EL (cell line): ENCODE data around the gene PRDM16.

Experiments used
- DNase-seq: peaks from one replicate; pipeline ENCODE4 v3.0.0-alpha.2; 2016

Gene PRDM16

DNA sequence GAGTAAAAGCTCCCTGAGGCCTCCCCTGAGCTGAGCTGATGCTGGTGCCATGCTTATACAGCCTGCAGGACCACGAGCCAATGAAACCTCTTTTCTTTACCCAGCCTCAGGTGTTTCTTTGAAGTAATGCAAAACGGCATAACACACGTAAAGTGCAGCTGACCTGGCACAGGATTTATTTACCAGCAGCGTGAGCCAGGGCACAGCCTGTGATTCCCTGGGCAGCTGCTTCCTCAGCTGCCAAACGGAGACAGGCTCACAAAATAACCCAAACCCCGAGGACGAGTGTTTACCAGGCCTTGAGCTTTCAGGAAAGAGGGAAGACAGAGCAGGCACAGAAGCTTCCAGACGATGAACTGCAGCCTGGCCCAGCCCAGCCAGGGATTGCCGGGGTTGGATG is 264.9 kb downstream of the PRDM16 start:
- DNase-seq = no peak

DNA sequence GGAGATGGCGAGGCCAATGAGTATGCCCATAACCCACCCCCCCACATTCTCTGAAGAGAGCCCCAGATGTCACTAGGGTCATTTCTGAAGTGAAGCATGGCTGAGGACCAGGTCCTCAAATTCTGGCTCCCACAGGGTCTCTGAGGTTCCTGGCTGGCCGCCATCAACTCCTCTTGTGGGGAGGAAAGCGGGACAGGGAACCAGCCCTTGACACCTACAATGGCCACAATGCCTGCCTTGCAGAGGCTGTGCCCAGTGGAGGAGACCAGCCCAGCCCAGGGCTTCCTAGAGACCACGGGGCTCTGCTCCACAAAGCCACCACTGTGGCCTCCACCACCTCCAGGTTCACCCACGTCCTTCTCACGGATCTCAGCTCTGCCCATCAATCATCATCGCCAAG is 265.4 kb downstream of the PRDM16 start:
- DNase-seq = no peak

DNA sequence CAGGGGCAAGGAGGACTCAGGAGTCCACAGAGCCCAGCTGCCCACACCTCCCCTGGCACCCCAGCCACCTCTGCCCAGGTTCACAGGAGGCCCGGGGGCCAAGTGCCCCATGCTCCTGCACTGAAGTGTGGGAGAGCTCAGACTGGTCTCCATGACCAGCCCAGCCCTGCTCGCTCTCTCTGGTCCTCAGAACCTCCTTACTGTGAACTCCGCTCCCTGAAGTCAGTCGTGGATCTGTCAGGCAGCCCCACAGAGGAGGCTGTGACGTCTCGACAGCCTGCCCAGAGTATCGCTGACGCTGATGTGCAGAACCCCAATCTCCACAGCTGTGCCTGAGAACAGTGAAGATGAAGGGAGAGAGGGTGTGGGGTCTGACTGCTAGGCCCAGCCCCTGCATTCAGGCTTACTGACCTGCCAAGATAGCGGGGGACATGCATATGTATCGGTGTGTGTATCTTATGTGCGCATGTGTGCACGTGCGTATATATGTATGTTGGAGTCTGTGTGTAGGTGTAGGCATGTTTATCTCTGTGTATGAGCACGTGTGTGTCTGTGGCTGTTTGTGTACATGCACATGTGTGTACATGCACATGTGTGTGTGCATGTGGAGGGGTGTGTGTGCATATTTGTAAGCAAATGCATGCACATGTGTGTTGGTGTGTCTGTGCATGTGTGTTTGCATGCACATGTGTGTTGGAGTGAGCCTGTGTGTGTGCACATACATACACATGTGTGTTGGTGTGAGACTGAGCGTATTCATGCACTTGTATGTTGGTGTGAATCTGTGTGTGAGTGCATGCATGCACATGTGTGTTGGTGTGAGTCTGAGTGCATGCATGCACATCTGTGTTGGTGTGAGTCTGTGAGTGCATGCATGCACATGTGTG is 267.0 kb downstream of the PRDM16 start:
- DNase-seq = no peak

DNA sequence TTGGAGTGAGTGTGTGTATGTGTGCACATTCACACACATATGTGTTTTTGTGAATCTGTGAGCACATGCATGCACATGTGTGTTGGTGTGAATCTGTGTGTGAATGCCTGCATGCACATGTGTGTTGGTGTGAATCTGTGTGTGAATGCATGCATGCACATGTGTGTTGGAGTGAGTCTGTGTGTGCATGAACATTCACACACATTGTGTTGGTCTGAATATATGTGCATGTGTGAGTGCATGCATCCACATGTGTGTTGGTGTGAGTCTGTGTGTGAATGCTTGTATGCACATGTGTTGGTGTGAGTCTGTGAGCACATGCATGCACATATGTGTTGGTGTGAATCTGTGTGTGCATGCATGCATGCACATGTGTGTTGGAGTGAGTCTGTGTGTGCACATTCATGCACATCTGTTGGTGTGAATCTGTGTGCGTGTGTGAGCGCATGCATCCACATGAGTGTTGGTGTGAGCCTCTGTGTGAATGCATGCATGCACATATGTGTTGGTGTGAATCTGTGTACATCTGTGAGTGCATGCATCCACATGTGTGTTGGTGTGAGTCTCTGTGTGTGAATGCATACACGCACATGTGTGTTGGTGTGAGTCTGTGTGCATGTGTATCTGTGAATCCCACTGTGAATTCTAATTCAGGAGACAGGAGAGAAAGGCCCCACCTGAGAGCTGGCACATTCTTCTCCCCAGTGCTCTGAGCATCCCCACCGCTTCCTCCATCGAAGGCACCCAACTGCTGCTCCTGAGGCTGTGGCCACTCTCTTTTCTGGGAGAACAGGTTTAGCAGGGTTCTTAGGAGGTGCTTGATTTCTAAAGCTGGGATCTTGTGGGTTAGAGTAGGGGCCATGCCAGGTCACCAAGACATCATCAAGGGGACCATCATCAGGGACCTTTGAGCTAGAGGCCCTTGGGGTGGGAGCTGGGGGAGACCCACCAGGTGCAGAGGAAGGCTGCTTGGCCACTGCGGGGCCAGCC is 267.9 kb downstream of the PRDM16 start:
- DNase-seq = no peak

DNA sequence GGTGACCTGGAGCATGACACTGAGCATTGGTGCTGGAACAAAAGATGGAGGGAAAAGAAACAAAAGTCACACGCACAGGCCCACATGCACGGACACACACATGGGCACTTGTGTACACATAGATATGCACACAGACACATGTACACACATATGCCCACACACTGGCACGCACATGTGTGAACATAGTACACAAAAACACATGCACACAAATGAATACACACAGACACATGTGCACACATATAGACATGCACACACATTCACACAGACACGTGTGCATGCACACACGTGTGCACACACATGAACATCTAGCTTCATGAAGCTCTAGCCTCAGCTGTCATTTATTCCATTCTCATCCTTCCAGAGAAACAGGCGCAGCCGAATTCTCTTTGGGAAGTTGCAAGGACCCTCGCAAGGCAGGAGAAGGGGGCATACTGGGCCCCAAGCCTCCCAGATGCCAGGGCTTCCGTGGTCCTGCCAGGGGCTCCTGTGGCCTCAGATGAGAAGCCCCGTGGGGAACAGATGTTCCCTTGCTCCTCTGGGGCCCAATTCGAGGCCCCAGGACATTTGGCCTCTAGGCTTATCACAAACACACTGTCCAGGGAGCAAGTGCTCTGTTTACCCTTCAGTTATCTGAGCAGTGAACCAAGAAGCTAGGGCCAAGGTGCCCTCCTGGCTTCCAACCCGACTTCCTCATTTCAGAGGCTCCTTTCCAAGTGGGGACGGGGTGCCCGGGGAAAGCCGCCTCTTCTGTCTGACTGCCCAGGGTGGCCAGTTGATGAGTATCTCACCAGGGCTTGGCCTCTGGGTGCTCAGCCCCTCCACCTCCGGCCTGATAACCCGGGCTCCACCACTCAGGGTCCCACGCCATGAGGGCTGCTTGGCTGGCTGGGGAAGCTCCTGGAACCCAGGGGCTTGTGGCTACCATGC is 269.1 kb downstream of the PRDM16 start:
- no peak for DNase-seq

DNA sequence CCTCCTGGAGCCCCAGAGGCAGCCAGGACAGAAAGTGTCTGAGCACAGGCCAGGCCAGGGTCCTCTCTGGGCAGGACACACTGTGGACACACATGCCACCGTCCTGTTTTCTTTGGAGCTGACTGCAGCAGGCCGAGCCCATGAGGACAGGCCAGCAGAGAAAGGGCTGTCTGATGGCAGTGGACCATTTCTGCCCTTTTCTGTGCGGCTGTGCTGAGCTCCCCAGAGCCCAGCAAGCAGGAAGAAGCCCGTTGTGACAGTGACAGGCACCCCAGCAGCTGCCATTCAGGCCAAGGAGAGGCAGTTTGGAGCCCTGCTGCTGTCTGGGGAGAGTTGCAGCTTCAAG is 269.7 kb downstream of the PRDM16 start:
- no peak for DNase-seq

DNA sequence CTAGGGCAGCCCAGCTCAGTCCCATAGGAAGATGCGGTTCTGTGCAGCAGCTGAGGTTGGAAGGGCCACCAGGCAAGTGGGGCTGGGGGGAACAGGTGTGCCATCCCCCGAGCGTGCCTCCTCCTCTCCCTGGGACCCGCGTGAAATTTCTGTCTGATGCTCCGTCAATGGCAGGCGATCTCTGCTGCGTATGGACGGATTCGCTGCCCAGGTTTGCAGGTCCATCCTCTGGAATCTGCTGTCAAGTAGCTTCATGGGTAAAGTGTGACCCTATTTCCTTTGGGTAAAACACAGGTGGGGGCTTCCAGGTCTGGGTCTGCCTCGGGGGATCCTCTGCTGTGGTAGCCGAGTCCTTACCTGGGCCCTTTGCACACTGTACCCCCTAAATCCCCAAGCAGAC is 270.9 kb downstream of the PRDM16 start:
- no peak for DNase-seq

DNA sequence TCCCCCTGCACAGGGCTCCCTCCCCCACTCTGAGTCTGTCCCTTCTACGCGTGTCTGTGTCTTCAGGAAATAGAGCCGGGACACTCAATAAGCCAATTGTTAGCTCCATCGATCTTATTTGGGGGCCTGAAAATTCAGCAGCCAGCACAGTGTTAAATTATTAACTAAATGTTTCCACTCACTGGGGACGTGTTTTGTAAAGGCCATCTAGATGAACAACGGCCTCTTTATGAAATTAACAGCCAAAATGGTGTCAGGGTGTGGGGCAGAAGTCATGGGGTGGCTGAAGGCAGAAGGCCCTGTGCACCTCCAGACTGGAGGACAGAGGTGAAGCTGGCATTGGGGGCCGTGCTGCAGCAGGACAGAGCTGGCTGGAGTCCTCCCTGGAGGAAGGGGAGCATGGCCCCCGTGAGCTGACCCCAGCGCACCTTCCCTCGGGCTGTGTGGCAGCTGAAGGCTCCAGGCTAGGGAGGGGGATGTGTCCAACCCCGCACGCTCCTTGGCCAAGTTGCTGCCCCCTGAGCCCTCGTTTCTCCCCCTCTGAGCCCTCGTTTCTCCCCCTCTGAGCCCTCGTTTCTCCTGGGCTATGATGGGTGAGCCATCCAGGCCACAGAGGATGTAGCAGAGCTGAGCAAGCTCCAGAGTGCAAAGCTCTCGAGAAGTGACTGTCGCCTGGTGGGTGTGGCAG is 271.7 kb downstream of the PRDM16 start:
- no peak for DNase-seq

DNA sequence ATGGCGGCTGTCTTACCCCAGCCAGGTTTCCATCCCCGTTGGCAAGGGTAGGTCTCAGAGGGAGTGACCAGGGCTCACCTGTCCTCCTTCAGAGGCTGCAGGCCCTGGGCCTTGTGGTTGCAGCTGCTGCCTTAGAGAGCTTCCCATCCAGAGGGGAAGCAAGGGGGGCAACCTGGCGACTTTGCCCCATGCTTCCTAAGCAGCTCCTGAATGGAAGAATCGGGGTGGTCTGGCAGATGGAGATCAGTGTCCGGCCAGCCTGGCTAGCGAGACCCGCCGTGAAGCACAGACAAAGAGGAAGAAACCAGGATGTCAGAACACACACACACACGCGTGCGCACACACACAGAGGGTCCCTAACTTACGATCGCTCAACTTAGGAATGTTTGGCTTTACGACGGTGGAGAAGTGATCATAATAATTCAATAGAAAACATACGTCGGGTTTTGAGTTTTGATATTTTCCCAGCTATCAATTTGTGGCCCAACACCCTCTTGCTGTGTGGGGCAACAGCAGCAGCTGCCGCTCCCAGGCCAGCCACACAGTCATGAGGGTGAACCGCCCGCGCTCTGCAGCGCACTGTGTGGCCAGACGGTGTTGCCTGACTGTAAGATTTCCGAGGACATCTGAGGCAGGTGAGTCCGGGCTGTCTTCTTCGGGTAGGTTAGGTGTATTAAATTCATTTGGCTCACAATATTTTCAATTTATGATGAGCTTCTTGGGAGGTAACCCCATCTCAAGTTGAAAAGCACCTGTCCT is 272.4 kb downstream of the PRDM16 start:
- no peak for DNase-seq

DNA sequence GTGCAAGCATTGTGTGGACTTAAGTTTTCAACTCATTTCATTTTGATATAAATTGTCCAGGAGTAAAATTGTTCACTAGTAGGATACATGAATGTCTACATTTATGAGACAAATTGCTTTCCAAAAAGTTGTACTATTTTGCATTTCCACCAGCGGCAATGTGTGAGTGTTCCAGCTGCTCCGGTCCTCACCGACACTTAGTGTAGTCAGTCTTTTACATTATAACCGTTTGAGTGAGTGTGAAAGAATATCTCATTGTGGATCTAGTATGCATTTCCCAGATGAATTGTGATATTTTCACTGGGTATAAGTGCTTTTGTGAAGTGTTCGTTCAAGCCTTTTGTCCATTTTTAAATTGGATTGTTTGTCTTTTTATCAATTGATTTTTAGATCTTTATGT is 274.0 kb downstream of the PRDM16 start:
- no peak for DNase-seq

DNA sequence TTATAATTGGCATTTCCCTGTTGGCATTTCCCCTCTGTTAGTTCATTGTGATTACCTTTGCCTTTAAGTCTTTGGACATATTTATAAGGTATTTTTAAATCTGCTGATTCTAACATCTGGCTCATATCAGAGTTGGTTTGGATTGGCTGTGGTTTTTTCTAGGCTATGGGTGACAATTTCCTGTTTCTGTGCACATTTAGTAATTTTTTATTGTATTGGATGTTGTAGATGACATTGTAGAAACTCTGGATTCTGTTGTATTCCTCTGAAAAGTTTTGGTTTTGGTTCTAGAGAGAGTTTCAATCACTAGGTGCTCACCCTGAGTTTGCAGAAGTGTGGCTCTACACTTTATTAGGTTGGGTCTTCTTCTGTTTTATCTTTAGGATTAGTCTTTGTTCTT is 275.4 kb downstream of the PRDM16 start:
- DNase-seq = no peak

DNA sequence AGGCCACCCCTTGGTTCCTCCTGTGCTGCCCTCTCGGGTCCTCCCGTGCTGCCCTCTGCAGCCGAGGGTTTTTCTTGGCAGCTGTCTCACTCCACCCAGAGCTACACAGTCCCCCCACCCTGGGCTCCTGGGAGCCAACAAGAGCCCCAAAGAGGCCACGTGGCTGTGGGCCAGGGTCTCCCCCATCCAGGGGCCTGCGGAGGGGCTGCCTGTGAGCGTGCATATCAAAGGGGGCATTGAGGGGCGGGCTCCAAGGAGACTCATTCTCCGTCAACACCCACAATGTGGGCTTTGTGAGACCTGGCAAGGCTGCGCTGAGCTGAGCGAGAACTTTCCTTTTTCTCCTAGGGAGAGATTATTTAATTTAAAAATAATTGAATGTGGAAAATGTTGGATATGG is 276.8 kb downstream of the PRDM16 start:
- no peak for DNase-seq

DNA sequence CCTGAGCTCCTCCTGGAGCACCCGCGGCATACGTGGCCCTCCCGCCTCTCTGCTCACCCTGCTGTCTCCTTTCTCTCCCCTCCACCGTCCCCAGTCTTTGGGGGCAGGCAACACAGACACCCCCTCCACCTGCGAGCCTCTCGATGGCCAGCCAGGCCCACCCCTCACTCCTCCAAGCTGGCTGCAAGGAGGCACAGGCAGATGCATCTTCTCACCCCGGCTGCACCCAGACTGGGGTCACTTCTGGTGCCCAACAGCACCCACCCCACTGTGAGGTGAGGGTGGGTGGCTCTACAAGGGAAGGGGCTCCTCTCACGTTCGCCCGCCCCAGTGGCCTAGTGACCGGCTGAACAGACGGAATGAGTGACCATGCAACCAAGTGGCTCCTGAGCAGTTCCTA is 277.5 kb downstream of the PRDM16 start:
- DNase-seq = no peak

DNA sequence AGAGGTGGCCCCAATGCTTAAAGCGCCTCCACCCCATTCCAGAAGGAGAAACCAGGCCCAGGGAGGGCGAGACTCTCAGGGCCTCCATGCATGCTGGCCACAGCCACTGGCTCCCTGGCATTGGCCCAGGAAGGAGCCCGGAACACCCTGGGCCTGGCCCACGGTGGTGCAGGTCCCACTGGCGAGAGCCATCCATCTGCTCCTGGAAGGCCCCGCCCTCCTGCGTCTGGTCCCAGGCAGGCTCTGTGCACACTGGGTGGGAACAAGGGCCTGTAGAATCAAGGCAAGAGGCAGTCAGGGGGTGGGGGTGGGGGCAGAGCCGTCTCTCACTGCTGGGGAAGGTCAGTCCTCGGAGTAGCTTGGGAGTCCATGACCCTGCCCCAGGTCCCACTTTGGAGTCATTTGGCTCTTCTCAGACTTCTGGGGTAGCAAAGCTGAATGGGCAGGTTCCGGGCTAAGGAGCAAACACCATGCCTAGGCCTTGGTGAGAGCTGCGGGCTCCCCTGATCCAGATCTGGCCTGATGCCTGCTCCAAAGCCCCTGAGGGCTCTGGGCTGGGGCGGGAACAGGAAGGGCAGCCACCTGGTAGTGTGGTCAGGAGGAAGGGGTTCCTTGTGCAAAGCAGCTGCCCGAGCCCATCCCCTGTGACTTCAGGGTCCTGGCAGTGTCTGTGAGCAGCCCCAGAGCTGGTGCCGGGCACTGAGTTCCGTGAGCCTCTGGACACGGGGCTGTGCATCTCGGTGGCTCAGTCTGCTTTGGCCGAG is 278.4 kb downstream of the PRDM16 start:
- no peak for DNase-seq

DNA sequence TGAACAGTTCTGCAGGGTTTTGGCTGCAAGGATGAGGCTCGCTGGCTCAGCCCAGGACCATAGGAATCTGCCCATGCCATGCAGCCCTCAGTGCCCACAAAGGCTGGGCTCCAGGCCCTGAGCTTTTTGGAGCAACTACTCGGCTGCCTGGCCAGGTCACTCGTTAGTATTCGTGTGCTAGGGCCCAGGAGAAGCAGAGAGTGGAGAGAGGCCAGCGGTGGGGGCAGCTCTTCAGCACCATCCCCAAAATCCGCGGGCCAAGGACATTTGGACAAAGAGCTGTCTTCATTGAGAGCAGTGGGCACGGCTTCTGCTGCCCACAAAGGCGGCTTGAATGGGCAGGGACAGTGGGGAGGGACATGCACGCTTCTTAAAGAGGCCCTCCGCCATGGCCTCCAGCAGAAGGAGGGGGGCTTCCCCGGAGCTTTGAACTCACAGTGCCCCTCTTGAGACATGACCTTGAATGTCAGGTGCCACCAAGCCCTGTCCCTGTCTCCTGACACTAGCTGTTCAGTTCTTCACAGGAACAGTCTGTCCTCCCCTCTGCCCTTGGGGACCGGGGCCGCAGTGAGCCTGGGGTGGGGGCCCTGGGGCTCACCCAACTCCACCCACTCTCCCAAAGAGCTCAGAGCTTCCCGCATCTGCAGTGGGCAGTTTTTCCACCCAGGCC is 279.3 kb downstream of the PRDM16 start:
- no peak for DNase-seq

DNA sequence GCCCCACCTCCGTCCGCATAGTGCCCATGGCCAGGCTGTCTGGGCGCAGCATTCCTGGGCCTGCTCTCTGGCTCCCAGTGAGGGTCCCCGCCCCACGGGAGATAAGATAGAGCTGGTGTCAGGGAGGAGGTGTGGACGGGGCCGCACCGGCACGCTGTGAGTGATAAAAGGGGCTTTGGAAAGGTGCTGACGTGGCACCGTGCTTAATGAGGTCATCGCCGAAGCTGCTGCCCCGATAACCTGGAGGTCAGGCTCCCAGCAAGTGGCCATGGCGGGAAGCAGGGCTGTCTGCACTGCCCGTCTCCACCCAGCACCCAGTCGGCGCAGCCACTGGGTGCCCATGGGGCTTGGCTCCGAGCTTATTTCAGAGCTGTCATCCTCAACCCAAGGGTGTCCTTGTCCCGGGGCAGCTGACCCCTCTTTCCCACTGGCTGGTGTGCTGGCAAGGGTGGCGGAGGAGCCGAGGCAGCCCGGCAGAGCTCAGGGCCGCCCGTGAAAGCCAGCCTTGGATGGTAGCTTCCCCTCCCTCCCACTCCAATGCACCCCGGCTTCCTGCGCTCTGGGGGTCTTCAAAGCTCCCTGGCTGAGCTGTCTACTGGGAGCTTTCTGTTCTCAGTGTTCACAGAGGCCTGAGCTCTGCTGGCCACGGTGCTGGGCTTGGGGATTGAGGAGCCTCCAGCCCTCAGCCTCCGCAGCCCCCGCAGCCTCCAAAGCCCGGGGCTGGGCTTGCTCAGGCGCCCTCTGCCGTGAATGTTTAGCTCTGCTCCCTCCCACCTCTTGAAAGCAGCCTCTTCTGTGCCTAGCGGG is 280.4 kb downstream of the PRDM16 start:
- no peak for DNase-seq

DNA sequence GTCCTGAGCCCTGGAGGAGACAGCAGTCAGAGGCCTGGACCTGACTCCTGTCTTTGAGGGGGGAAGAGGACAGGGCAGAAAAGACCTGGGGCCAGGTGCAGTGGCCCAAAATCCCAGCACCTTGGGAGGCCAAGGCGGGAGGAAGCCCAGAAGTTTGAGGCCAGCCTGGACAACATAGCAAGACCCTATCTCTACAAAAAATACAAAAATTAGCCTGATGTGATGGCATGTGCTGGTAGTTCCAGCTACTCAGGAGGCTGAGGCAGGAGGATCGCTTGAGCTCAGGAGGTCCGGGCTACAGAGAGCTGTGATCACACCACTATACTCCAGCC is 280.9 kb downstream of the PRDM16 start:
- no peak for DNase-seq

DNA sequence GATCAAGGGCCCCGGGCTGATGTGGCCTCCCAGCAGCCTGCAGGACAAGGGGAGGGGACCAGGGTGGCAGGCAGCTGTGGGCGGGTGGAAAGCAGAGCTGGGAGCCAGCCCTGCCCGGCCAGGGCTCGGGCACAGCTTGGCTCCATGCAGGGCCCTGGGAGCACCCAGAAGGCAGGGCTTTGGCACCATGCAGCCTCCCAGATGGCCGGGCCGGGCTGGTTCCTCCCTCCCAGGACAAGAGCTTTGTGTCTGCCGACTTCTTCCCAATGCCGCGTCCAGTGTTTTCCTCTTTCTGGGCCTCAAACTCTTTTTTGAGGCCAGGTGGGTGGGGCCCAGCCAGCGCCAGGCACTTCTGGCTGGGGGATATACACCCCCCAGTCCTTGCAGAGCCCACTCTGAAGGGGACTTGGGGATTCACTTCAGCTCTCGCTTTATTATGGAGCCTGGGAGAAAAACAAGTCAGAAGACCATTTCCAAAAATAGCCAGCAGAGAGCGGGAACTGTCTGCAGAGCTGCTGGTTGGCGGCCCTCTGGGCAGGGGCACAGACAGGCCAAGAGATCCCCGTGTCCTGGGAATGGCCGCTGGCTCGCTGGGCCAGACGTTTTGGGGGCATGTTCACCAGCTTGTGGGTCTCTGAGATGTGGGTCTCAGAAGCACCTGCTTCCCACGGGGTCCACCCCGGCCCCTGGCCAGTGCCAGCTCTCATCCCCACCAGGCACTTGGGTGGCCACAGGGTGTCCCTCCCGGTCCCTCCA is 281.7 kb downstream of the PRDM16 start:
- no peak for DNase-seq
